GM18951 (cell line): ENCODE measurements around the gene ZNF195.
A peak's percentile ranks its signal among the peaks of the same experiment; 100 is the strongest.
"Not testable (repeated sequence)": the region's sequence is repeated elsewhere in the genome, so short reads cannot be mapped to it uniquely, and the experiment has no call there.

ENCODE experiments used
- POLR2A ChIP-seq: IDR thresholded peaks from 4 replicates; pipeline ENCODE4 v1.6.1; 2011; ENCODE audit warnings: mild to moderate bottlenecking; ENCODE audit not compliant: insufficient read length, insufficient read depth; ENCODE audit errors: extremely low read depth
- in situ Hi-C: fragments of 300-500 bp; cut with MboI; formaldehyde crosslinking; loops from one replicate; pipeline ENCODE4 v1.12.0; 2022; ENCODE audit warnings: low sequenced_read_pairs, mixed read lengths, inconsistent platforms; ENCODE audit not compliant: unreplicated experiment

Gene ZNF195

GRCh38 chr11:3378426-3379423 lies at the start of gene ZNF195:
Gene ZNF195, minus strand, starts transcription at chr11:3379146. Its CDS starts 106 bp downstream, at chr11:3379040.
- TF ChIP-seq POLR2A = peak; percentile 87
- in situ Hi-C loops = no loop called here

- in situ Hi-C loops = not testable (repeated sequence)
Observed at GRCh38 chr11:3428076-3428475, 49.1 kb upstream of the ZNF195 start.

GRCh38 chr11:3426541-3426940 lies 47.6 kb upstream of the ZNF195 start:
- in situ Hi-C loops = not testable (repeated sequence)

GRCh38 chr11:3423928-3424327 lies 45.0 kb upstream of the ZNF195 start:
- in situ Hi-C loops = not testable (repeated sequence)

- in situ Hi-C loops = not testable (repeated sequence)
Observed at GRCh38 chr11:3423138-3423731, 44.3 kb upstream of the ZNF195 start.

GRCh38 chr11:3422380-3423137 lies 43.6 kb upstream of the ZNF195 start:
- in situ Hi-C loops = not testable (repeated sequence)

GRCh38 chr11:3421608-3422379 lies 42.8 kb upstream of the ZNF195 start:
- in situ Hi-C loops = not testable (repeated sequence)

GRCh38 chr11:3420281-3421042 lies 41.5 kb upstream of the ZNF195 start:
- in situ Hi-C loops = not testable (repeated sequence)

GRCh38 chr11:3419496-3419895 lies 40.5 kb upstream of the ZNF195 start:
- in situ Hi-C loops = not testable (repeated sequence)

- in situ Hi-C loops = not testable (repeated sequence)
Observed at GRCh38 chr11:3417047-3417446, 38.1 kb upstream of the ZNF195 start.

- in situ Hi-C loops = not testable (repeated sequence)
Observed at GRCh38 chr11:3415301-3415700, 36.4 kb upstream of the ZNF195 start.

- in situ Hi-C loops = not testable (repeated sequence)
Observed at GRCh38 chr11:3413666-3414065, 34.7 kb upstream of the ZNF195 start.

- in situ Hi-C loops = no loop called here
Observed at GRCh38 chr11:3412837-3413236, 33.9 kb upstream of the ZNF195 start.

GRCh38 chr11:3408722-3409121 lies 29.8 kb upstream of the ZNF195 start:
- in situ Hi-C loops = loop anchor here (10.0 kb wide), 1 partner anchor 64 kb away; no protein-coding TSS in a partner anchor

More at GRCh38 chr11:3412837-3413236, 33.9 kb upstream of the ZNF195 start:
- TF ChIP-seq POLR2A = no peak

GRCh38 chr11:3408058-3408605 lies 29.2 kb upstream of the ZNF195 start:
- in situ Hi-C loops = loop anchor here (10.0 kb wide), 1 partner anchor 63 kb away; no protein-coding TSS in a partner anchor

- in situ Hi-C loops = loop anchor here (10.0 kb wide), 1 partner anchor 62 kb away; no protein-coding TSS in a partner anchor
Observed at GRCh38 chr11:3406937-3407336, 28.0 kb upstream of the ZNF195 start.

- in situ Hi-C loops = loop anchor here (10.0 kb wide), 1 partner anchor 62 kb away; no protein-coding TSS in a partner anchor
Observed at GRCh38 chr11:3406223-3406875, 27.4 kb upstream of the ZNF195 start.
